ENCODE results near the gene NDUFB8.
A peak's percentile ranks its signal among the peaks of the same experiment; 100 is the strongest.

NDUFB8 gene

GRCh38 chr10:100506596-100507356, 22.9 kb downstream of the NDUFB8 start:
- no peak for DNase-seq

- no peak for DNase-seq
Measured at GRCh38 chr10:100505164-100505563, 24.5 kb downstream of the NDUFB8 start.

- no peak for DNase-seq
Measured at GRCh38 chr10:100504096-100504495, 25.6 kb downstream of the NDUFB8 start.

GRCh38 chr10:100502926-100503494, 26.7 kb downstream of the NDUFB8 start:
- DNase-seq = no peak

- no peak for DNase-seq
Measured at GRCh38 chr10:100501423-100501822, 28.2 kb downstream of the NDUFB8 start.

GRCh38 chr10:100498059-100498458, 31.6 kb downstream of the NDUFB8 start:
- no peak for DNase-seq

GRCh38 chr10:100496567-100496966, 33.1 kb downstream of the NDUFB8 start:
- DNase-seq = no peak

- no peak for DNase-seq
Measured at GRCh38 chr10:100490531-100490930, 39.1 kb downstream of the NDUFB8 start.

GRCh38 chr10:100489396-100489795, 40.3 kb downstream of the NDUFB8 start:
- DNase-seq = no peak

GRCh38 chr10:100487529-100487928, 42.1 kb downstream of the NDUFB8 start:
- DNase-seq = no peak

GRCh38 chr10:100485801-100486495, 43.7 kb downstream of the NDUFB8 start:
- DNase-seq = no peak

- DNase-seq = no peak
Measured at GRCh38 chr10:100485366-100485765, 44.3 kb downstream of the NDUFB8 start.

GRCh38 chr10:100483876-100484666, 45.6 kb downstream of the NDUFB8 start:
- no peak for DNase-seq

GRCh38 chr10:100482834-100483185, 46.9 kb downstream of the NDUFB8 start:
- no peak for DNase-seq

GRCh38 chr10:100482181-100482833, 47.4 kb downstream of the NDUFB8 start:
- peak; percentile 75 for DNase-seq

GRCh38 chr10:100481462-100482081, 48.1 kb downstream of the NDUFB8 start:
- peak; percentile 84 for DNase-seq

- DNase-seq = no peak
Measured at GRCh38 chr10:100480002-100480401, 49.7 kb downstream of the NDUFB8 start.

- DNase-seq = no peak
Measured at GRCh38 chr10:100479037-100479436, 50.6 kb downstream of the NDUFB8 start.

- DNase-seq = no peak
Measured at GRCh38 chr10:100477970-100478369, 51.7 kb downstream of the NDUFB8 start.

All from RPMI8226 (cell line).